NCI-H774 (cell line): ENCODE results near the gene PRR11.
"Not testable (repeated sequence)": the region's sequence is repeated elsewhere in the genome, so short reads cannot be mapped to it uniquely, and the experiment has no call there.

Experiments used
- DNase-seq: peaks from one replicate; lab custom pipeline; 2025; lab: John Stamatoyannopoulos, UW

Gene PRR11

GRCh38 chr17:59220328-59221158 lies 65.0 kb downstream of the PRR11 start, which contains the start of gene GDPD1:
Gene GDPD1 (plus strand): TSS chr17:59220511. CDS start chr17:59220610, 99 bp downstream.
- DNase-seq = peak; percentile 97

- DNase-seq = peak; percentile 17
These were observed 65.8 kb downstream of the PRR11 start for GRCh38 chr17:59221159-59221847.

- DNase-seq = no peak
These were observed 68.3 kb downstream of the PRR11 start for GRCh38 chr17:59223813-59224212.

- not testable (repeated sequence) for DNase-seq
These were observed 73.0 kb downstream of the PRR11 start for GRCh38 chr17:59228588-59228987.

GRCh38 chr17:59230764-59231163 lies 75.2 kb downstream of the PRR11 start:
- no peak for DNase-seq

- no peak for DNase-seq
These were observed 79.1 kb downstream of the PRR11 start for GRCh38 chr17:59234631-59235030.

- DNase-seq = no peak
These were observed 83.4 kb downstream of the PRR11 start for GRCh38 chr17:59238906-59239305.

- DNase-seq = no peak
These were observed 88.5 kb downstream of the PRR11 start for GRCh38 chr17:59244081-59244480.
